SK-N-SH (cell line): ENCODE results near the gene MRGPRD.

Experiments used
- EZH2phosphoT487 ChIP-seq: fragments of 200-600 bp; sonication (generic); IDR thresholded peaks from 2 replicates; pipeline ENCODE4 v1.6.1; 2017; ENCODE audit warnings: low read depth, mixed run types, mild to moderate bottlenecking, antibody characterized with exemption, moderate library complexity, borderline replicate concordance
- FOXM1 ChIP-seq: IDR thresholded peaks from 2 replicates; pipeline ENCODE4 v1.4.0; 2012; ENCODE audit warnings: low read depth, mild to moderate bottlenecking
- MAX ChIP-seq: IDR thresholded peaks from 2 replicates; pipeline ENCODE4 v1.4.0; 2012; ENCODE audit warnings: low read depth
- PBX3 ChIP-seq: IDR thresholded peaks from 2 replicates; pipeline ENCODE4; 2012
- POLR2AphosphoS5 ChIP-seq: IDR thresholded peaks from 2 replicates; pipeline ENCODE4 v1.6.1; 2012; ENCODE audit warnings: low read depth, low read length
- RAD21 ChIP-seq: IDR thresholded peaks from 2 replicates; pipeline ENCODE4 v1.6.1; 2012; ENCODE audit warnings: mild to moderate bottlenecking, low read length
- RFX5 ChIP-seq: IDR thresholded peaks from 2 replicates; pipeline ENCODE4 v1.6.1; 2012; ENCODE audit warnings: mild to moderate bottlenecking, improper control_type of control experiment, low read length
- TAF1 ChIP-seq: IDR thresholded peaks from 2 replicates; pipeline ENCODE4 v1.6.1; 2012; ENCODE audit warnings: low read depth, mild to moderate bottlenecking, low read length, moderate library complexity, borderline replicate concordance
- USF2 ChIP-seq: fragments of 150-350 bp; IDR thresholded peaks from 2 replicates; pipeline ENCODE4 v1.6.1; 2017; ENCODE audit warnings: antibody characterized with exemption, low read length, low read depth, borderline replicate concordance
- ZBTB33 ChIP-seq: IDR thresholded peaks from 2 replicates; pipeline ENCODE4 v1.4.0; 2012; ENCODE audit warnings: low read depth, borderline replicate concordance
- TF ChIP-seq, protein P1 (sequence below): fragments of 200-600 bp; sonication (generic); IDR thresholded peaks from 2 replicates; pipeline ENCODE4 v1.6.1; 2017; ENCODE audit warnings: antibody characterized with exemption, mild to moderate bottlenecking, moderate library complexity

- no peak for TF ChIP-seq PBX3
- no peak for TF ChIP-seq RAD21
- no peak for TF ChIP-seq MAX
- TF ChIP-seq RFX5 = no peak
- TF ChIP-seq, protein P1, sequence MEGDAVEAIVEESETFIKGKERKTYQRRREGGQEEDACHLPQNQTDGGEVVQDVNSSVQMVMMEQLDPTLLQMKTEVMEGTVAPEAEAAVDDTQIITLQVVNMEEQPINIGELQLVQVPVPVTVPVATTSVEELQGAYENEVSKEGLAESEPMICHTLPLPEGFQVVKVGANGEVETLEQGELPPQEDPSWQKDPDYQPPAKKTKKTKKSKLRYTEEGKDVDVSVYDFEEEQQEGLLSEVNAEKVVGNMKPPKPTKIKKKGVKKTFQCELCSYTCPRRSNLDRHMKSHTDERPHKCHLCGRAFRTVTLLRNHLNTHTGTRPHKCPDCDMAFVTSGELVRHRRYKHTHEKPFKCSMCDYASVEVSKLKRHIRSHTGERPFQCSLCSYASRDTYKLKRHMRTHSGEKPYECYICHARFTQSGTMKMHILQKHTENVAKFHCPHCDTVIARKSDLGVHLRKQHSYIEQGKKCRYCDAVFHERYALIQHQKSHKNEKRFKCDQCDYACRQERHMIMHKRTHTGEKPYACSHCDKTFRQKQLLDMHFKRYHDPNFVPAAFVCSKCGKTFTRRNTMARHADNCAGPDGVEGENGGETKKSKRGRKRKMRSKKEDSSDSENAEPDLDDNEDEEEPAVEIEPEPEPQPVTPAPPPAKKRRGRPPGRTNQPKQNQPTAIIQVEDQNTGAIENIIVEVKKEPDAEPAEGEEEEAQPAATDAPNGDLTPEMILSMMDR = no peak
- TF ChIP-seq TAF1 = no peak
- no peak for TF ChIP-seq USF2
- TF ChIP-seq POLR2AphosphoS5 = no peak
- TF ChIP-seq FOXM1 = no peak
- TF ChIP-seq ZBTB33 = no peak
- no peak for TF ChIP-seq EZH2phosphoT487
Observed at GRCh38 chr11:68936358-68936636, 44.5 kb downstream of the MRGPRD start.
